Measurements from ENCODE around the gene CD2AP. TPM values are rescaled to one million over a fixed set of nuclear protein-coding genes. Genes with fewer than 3 reads are reported as not detected.
"Not testable (repeated sequence)": the region's sequence is repeated elsewhere in the genome, so short reads cannot be mapped to it uniquely, and the experiment has no call there.

Gene CD2AP
- total RNA-seq, 1 experiment from 2014 or later, result 27.1 TPM

DNA sequence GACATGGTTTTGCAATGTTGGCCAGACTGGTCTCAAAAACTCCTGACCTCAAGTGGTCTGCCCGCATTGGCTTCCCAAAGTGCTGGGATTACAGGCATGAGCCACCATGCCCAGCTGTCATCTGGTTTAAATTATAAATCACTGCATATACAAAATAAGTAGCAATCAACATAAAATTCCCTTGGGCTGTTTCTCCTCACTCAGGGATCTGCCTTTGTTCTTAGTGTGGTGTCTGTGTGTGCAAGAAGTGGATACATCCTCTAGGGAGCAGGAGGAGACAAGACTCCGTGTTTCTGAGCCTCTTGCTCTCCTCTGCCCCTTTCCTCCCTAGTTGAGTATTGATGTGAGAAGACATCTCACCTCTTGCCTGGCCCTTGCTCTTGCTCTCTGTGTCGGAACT is 155.6 kb downstream of the CD2AP start:
- peak; percentile 31 for DNase-seq (ENCODE audit: low spot score)

DNA sequence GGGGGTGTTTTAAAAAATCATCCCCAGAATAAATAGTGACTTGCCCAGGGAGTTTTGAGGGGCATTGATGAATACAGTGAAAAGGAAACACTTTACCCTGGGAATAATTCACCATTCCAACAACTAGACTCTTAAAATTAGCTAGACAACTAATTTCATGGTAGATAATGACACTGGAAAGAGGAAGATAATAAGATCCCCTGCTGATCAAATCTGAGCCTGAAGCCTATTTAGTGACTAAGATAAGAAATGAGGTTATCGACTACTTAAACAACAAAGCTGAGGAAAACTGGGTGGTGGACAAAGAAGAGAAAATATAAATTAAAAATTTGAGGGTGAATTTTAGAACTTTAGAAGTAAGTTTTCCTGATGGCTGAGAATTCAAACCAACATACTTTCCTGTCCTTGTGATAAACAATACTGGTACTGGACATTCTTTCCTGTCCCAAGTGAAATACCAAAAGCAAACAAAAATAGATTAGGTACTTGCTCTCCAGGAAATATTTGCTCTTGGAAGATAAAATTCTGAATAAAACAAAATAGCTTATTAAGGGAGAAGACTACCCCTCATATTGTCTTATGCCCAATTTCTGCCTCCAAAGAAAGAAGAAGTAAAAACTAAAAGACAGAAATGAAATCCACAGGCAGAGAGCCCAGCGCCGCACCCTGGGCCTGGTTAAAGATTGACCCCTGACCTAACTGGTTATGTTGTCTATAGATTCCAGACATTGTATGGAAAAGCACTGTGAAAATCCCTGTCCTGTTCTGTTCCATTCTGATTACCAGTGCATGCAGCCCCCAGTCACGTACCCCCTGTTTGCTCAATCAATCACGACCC is 156.8 kb downstream of the CD2AP start:
- DNase-seq (ENCODE audit: low spot score), result no peak

DNA sequence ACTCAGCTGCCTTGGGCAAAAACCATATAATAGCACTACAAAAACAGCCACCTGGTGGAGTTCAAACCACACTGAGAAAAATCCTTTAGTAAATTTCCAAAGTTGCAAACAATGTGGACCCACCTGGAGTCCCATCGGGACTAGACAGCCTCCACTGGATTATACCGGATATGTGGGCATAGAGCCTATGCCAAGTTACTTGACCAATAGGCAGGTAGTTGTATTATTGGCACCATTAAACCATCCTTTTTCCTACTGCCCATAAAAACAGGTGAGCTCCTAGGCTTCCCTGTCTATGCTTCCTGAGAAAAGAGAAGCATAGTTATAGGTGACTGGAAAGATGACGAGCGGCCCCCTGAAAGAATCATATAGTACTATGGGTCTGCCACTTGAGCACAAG is 169.1 kb downstream of the CD2AP start:
- no peak for DNase-seq (ENCODE audit: low spot score)

DNA sequence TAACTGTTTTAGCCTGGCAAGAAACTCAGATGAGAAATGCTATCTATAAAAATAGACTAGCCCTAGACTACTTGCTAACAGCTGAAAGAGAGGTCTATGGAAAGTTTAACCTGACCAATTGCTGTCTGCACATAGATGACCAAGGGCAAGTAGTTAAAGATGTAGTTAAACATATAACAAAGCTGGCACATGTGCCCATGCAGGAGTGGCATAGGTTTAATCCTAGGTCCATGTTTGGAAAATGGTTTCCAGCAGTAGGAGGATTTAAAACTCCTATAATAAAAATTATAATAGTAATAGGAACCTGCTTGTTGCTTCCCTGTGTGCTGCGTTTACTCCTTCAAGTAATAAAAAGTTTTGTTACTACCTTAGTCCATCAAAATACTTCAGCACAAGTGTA is 169.6 kb downstream of the CD2AP start:
- no peak for DNase-seq (ENCODE audit: low spot score)

DNA sequence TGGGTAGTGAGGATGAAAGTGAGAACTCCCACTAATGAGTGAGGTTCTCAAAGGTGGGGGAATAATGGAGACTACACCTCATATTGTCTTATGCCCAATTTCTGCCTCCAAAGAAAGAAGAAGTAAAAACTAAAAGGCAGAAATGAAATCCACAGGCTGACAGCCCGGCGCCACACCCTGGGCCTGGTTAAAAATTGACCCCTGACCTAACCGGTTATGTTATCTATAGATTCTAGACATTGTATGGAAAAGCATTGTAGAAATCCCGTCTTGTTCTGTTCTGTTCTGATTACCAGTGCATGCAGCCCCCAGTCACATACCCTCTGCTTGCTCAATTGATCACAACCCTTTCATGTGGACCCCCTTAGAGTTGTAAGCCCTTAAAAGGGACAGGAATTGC is 170.0 kb downstream of the CD2AP start:
- not testable (repeated sequence) for DNase-seq (ENCODE audit: low spot score)

DNA sequence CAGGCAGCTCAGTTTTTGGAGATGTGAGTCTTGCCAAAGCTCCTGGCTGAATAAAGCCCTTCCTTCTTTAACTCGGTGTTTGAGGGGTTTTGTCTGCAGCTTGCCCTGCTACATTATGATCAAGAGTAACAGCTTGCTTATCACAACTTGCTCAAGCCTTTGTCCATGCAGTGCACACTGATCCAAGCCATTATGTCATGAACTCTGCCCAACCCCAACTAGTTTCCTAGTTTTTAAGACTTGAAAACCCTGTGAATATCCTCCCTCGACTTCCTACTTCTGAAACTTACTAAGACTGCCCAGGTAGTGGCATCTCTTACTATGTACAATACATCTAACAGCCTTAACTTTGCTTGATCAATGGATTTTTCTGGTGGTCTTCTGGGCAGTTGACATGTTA is 170.4 kb downstream of the CD2AP start:
- no peak for DNase-seq (ENCODE audit: low spot score)

DNA sequence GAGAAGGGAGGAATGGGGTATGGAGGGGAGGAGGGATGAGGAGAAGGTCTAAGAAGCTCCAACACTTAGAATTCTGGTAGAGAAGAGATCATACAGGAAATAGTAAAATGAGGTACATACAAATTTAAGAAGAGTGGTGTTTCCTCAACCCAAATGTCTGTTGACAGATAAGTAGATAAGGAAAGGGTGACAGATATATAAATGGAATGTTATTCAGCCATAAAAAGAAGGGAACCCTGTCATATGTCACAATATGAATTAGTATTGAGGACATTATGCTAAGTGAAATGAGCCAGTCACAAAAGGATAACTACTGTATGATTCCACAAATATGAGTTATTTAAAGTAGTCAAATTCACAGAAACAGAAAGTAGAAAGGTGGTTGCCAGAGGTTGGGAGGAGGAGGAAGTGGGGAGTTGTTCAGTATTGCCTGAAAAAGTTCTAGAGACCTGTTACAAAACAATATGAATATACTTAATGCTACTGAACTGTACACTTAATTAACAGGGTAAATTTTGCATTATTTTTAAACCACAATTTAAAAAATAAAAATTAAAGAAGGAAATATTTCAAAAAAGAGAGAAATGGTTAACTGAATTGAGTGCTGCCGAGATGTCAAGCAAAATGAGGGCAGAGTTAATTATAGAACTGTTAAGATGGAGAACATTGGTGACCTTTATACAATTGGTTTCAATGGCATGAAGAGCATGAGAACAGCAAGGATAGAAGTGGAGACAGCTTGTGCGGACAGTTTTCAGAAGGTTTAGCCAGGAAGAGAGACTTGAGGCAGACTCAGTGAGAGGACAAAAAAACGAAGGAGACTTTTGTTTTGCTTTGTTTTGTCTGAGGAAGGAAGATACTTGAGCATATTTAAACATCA is 173.2 kb downstream of the CD2AP start:
- DNase-seq (ENCODE audit: low spot score), result no peak

DNA sequence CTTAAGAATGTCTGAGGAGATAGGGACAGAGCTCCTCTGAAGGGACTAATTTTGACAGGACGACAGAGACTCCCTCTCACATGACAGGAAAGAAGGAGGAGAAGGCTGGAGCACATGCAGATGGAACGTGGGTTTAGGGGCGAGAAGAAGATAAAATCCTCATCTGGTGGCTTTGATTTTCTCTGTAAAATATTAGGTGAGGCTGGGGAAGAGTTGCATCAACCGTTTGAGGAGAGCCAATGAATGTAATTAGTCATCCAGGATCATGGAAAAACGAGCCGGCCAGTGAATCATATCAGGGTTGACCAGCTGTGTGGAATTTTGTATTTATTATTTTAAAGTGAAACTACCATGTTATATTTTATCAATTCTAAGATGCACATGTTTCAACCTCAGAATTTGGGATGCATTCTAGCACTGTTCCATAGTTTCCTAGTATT is 173.9 kb downstream of the CD2AP start:
- no peak for DNase-seq (ENCODE audit: low spot score)

DNA sequence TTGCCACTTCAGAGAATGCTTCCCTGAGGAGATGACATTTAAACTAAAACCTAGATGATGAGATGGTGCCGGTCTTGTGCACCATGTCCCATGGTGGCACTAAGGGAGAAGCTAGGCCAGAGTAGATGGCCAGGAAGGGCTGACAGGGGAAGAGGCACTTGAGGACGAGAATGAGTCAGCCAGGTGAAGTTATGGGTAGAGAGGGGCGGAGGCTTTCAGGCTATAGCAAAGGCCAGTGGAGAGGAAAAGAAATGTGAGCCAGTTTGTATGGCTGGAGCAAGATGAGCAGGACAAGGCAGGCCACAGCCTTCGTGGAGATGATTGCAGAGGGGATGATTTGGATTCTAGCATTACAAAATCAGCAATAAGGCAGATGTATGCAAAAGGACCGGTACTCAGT is 176.1 kb downstream of the CD2AP start:
- no peak for DNase-seq (ENCODE audit: low spot score)

DNA sequence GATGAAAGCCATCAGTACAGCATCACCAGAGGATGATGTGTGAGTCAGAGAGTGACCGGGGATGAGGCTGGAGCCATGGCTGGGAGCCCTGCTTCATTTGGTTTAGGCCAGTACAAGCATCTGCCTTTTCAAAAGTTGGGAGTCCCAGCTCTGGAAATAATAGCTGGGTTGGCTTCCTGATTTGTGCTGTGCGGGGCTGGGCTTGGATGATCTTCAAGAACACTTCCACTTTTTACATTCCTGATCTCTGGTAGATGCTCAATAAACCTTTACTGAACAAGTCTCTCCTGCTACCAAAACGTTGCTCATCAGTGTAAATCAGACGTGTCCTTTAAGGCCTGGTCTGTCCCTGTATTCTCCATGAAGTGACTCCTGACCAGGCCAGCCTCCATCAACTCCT is 176.7 kb downstream of the CD2AP start:
- DNase-seq (ENCODE audit: low spot score), result no peak

DNA sequence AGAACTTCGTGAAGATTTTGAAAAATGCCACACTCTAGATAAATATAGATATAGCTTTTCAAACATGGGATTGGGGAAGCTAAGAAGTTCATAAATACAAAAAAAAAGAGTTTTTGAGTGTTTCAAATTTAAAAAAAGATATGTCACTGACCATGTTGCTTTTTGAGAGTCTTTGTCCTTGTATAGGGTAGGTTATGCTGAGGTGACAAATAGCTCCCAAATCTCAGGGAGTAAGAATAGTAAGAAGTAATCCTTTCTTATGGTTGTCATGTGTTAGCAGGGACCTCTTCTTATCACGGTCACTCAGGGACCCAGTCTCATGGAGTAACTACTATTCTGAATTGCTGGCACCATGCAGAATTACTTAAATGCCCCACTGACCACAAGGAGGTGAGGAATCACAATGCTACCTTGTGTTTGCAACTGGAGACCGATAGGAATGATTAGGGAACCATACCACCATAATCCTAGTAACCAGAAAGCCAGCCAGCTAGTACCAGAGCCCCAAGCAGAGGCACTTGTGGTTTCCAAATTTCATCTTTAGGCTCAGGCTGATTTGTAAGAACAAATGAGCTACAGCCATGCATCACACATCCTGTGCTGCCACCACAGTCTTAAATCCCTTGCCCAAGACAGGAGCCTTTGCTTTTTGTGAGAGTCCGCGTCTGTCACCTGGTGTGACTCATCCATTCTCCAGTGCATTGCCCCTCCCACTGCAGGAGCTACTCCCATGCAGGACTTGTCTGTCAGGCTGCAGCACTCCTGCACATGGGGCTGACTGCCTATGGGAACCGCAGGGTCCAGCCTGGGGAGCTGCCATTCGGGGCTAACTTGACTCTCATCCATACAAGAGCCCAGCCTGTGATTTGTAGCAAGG is 178.4 kb downstream of the CD2AP start:
- DNase-seq (ENCODE audit: low spot score), result peak; percentile 80

DNA sequence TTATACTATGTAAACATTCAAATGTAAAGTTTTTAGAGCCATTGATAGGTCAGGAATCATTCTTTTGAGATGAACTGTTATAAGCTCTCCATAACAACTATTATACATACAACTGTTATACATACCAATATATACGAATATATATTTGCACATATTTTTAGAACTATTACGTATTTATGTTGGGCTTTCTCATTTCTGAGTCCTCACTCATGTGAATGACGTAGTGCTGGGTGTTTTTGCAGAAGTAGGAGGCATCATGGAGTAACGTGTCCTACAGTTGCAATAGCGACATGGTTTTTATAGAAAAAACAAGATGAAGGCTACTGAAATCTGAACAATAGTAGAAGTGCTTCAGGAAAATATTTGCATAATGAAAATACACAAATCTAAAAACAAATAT is 184.4 kb downstream of the CD2AP start:
- no peak for DNase-seq (ENCODE audit: low spot score)

DNA sequence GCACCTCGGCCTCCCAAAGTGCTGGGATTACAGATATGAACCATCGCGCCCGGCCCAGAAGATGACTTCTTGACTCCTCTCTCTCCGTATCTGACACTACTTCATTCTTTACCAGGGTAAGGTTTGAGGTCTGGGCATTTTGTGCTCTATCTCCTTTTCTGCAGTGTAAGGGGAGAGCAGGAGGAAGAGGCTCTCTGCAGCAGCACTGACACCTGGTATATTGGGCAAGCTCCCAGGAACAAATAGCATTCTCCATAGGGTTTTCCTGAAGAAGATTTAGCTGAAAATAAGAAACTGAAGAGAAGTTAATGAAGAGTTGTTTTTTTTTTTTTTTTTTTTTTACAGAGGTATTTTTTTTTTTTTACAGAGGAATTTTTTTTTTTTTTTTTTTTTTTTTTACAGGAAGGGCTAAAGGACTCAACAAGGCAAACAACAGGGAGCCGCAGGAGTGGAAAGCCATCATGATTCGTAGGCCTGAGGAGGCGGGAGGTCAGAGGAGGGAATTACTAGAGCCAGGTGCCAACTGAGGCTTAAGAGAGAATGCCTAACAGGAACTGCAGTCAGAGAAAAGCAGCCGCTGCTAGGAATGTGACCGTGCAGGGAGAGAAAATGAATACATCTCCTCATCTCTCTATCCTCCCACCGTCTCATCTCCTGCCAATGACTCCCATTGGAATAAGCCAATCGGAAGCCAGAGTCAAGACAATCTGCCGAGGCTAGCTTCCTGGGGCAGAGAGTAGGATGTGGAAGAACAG is 186.1 kb downstream of the CD2AP start:
- DNase-seq (ENCODE audit: low spot score), result no peak

DNA sequence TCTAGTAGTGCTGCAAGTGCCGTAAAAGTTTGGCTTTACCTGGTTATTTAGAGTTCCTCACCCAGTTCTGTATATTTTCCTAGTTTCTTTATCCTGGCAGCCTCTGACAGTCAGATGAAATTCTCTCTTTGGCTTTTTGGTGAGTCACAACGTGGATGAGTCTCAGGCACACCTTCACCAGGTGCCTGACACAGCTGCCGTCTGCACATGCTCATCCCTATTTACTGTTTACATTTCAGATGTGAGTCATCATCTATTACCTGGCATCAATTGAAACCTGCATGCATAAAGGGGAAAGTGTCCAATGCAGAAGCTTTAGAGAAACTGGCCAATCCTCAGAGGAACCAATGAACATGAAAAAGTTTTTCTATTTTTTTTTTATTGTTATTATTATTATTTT is 187.5 kb downstream of the CD2AP start:
- no peak for DNase-seq (ENCODE audit: low spot score)

DNA sequence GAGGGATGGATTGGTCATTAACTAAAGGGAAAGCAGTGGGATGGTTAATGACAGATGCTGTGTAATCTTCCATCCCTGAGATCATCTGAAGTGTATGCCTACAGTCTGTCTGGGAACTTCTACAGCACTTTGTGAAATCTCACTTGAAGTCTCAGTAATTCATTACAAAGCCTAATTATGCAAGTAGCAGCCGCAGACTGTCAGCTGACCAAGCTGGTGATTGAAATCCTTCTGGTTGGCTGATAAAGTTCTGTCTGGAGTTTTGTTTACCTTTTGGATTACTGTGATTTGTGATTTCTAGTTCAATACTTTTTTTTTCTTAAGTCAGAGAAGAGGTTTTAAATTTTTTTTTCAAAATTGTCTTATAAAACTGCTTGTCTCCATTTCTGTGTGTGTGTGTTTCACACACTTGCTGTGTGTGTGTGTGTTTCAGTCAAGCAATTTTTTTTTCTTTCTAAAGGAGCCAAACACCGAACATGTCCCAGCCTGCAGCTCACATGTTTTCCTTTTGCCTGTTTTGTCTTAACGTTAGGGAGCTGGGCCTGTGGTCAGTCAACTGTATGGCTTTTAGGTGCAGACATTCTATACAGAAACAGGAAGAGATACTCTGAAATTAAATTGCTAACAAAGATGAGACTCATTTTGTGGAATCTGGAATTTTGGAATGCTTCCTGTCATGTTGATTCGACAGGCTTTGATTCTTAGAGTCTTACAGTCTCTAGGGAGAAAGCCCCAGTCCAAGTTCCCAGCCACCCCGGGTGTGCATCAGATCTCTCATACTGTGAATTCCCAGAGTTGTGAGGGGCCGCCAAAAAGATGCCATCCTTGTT is 192.3 kb downstream of the CD2AP start:
- no peak for DNase-seq (ENCODE audit: low spot score)

DNA sequence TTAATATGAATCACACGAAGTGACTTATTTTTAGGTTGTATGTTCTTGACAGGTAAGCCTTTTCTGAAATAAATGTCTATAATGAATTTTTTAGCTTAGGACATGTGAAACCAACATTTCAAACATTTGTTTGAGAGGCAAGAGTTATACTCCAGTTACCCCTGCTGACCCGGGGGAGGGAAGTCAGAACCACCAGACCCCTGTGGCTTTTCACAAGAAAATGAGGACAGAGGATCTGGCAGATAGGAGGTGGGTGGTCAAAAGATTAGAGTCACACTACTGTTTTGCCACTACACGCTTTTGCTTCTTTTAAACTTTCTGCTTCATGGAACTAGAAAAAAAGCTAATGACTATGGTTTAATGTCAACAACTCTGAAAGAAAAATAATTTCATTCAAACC is 193.3 kb downstream of the CD2AP start:
- DNase-seq (ENCODE audit: low spot score), result no peak

DNA sequence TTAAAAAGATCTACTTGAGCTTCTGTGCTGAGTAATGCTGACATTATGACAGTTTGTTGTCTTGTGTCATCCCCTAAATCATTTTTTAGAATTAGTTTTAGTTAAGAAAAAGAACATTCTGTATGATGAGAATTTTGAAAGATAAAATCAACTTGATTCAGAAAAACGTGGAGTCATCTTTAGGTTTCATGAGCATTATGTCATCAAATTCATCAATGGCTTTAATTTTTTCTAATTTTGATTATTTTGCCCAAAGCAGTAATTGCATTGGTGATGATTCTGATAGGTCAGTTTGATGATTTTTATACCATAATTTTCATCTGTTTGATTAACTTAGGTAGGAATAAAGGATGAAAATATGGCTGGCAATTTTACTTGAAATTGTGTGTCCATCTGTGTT is 194.2 kb downstream of the CD2AP start:
- DNase-seq (ENCODE audit: low spot score), result no peak

DNA sequence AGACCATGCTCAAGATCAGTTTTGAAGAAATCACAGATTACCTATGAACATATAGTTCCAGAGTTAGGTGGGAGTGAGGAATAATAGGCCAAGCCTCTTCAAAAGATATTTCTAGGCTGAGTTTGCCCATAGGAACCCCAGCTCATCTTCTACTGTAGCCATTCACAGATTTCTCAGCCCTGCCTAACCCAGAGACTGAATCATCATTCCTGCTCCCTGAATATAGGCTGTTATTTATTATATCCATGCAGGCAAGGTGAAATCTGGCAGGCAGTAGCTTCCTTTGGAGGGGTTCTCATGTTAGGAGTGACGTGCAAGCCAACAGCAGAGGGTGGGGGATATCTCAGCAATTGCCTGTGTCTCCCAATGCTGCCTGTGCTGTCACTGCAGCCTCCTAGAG is 195.2 kb downstream of the CD2AP start:
- DNase-seq (ENCODE audit: low spot score), result no peak

DNA sequence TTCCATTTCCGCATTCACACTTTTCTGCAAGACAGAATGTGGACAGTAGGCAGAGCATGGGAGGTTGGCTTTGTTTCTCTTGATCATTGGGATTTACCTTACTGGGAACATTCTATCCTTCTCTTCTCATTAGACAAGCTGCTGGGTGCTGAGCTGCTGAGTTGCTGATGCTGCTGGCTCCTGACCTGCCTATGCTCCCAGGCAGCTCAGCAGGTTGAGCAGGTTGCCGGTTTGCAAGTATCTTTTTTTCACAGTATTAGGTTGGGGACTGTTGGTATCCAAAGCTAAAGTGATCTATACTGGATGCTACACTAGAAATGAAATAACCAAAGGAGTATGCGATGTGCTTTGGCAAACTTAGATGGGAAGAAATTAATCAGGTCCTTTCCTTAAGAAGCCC is 197.1 kb downstream of the CD2AP start:
- DNase-seq (ENCODE audit: low spot score), result no peak
